ENCODE measurements around the gene TICRR.

- TF ChIP-seq CTCF (conservative IDR thresholded peaks at IDR 0.05) (no peak), EZH2 (IDR thresholded peaks at IDR 0.05; ENCODE audit: low read depth) (no peak)
Observed at GRCh38 chr15:89611317-89611716, 36.0 kb downstream of the TICRR start.
